HS-27A (cell line): ENCODE measurements around the gene MBNL1.
"Not testable (repeated sequence)": the region's sequence is repeated elsewhere in the genome, so short reads cannot be mapped to it uniquely, and the experiment has no call there.

Source experiments
- DNase-seq: peaks from one replicate; pipeline ENCODE4 v3.0.0-alpha.2; 2012; ENCODE audit warnings: low read depth, missing footprints

The MBNL1 gene

DNA sequence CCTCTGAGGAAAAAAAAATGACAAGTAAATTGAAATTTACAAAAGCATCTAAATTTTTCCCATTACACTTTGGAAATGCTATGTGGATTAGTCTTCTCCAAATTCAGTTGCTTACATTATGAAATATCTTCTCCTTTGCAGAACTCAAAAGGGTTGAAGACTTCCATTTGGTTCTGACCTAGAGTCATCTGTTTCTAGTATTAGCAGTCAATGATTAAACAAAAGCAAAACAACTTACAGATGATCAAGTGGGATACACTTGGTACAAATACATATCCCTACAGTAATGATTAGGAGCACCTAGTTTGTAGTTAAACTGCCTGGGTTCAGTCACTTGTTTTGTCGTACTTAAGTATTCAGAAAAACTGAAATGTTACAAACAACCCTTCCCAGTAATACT is 136.2 kb downstream of the MBNL1 start:
- no peak for DNase-seq

DNA sequence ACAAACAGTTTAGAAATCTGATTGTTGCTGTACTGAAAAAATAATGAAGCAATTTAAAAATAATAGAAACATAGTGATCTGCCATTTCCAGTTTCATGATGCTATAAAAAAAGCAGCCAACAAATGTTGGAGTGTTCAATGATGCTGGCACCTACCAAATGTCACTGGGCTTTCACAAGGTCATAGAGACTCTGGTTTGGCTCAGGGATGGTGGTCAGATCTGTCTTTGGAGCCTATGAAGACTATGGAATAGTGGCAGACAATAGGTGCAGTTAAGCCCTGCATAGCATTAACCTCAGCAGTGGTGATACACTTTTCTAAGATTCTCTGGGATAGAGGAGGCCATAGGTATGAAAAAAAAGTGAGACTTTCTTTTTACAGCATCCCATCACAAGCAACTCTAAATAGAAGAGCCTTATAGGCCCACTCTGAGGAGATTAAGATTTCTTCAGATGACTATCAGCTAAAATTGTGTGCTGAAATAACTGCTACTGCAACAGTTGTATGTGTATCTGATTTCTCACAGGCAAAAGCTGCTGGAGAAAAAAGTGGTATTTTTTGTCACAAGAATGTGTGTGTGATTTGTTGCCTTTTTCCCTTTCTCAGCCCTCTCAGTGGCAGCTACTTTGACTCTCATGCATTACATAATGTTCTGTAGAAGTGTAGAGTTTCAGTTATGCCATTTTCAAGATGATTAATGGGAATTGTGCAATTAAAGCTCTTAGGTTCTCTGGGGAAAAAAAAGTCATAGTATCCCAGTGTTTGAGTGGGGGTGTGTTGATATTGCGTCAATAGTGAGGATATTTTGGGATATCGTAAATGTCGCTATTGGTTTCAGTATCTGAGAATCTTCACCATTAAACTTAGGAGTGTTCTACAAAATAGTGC is 137.4 kb downstream of the MBNL1 start:
- DNase-seq = no peak

DNA sequence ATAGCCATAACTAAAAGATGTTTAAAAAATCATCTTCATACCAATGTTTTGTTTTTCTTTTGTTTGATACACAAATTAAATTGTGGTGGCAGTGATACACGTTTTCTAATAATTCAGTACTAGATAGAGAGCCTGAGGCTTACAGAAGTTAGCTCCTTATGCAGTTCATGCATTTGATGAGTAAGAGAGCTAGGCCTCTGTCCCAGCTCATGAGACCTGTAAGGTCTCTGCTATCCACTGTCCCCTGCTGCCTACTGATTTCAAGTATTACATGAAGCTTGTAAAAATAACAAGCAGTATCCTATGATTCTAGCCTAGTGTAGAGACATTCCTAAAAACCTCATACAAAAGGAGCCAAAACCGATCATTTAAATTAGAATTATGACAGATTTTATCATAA is 144.5 kb downstream of the MBNL1 start:
- no peak for DNase-seq

DNA sequence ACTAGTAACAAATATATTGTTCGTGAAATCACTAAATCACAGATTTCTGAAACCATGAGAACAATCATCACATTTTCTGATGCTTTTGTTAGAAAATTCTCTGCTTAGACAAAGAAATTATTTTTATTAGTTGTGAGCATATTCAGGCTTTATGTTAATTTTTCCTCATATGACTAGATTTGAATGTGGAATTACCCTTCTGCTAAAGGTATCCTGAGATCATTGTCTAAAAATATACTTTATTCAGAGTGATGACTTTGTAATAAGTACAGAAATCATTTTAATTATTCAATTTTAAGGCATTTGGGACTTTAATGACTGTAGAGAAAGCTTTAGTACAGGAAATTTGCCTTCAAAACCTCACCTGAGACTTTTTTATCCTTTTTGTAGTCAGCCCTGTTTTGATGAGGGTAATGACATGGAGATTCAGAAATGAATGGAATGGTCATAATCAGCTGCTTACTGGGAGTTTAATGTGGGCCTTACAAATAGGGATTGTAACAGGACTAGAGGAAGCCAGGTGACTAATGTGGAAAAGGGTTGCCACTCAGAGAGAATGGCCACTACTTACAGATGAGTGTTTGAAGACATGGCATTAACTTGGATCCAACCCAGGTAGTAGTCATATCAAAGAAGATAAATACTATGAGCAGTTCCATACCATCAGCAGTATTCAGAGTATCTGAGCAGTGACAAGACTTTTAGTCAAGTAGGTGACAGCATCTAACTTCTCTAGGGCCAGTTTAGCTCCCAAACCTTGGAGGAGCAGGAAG is 148.3 kb downstream of the MBNL1 start:
- no peak for DNase-seq

DNA sequence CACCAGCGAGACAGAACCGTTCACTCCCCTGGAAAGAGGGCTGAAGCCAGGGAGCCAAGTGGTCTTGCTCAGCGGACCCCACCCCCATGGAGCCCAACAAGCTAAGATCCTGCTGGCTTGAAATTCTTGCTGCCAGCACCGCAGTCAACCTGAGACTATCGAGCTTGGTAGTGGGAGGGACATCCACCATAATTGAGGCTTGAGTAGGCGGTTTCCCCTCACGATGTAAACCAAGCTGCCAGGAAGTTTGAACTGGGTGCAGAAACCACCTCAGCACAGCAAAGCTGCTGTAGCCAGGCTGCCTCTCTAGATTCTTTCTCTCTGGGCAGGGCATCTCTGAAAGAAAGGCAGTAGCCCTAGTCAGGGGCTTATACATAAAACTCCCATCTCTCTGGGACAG is 151.0 kb downstream of the MBNL1 start:
- DNase-seq = no peak

DNA sequence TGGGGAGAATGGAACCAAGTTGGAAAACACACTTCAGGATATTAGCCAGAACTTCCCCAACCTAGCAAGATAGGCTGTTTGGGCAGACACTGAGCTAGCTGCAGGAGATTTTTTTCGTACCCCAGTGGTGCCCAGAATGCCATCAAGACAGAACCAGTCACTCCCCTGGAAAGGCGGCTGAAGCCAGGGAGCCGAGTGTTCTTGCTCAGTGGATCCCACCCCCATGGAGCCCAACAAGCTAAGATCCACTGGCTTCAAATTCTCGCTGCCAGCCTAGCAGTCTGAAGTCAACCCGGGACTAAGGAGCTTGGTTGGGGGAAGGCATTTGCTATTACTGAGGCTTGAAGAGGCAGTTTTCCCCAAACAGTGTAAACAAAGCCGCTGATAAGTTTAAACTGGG is 152.4 kb downstream of the MBNL1 start:
- DNase-seq = no peak

DNA sequence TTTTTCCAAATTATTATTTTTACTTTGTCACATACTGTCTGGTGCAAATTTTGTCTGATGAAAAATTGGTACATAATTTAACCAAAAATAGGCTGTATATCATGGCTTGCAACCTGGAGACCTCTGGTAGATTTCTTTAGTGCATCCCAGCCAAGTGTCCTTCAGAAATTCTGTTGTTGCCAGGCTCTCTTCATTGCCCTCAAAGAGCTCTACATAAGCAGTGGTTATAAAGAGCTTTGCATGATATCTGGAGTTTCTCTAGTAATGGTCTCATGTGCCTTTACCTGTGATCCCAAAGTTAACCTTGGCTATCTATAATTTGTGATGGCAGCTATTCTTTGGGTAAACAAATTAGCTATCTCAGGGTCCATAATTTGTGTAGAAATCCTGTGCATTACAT is 157.7 kb downstream of the MBNL1 start:
- DNase-seq = no peak

DNA sequence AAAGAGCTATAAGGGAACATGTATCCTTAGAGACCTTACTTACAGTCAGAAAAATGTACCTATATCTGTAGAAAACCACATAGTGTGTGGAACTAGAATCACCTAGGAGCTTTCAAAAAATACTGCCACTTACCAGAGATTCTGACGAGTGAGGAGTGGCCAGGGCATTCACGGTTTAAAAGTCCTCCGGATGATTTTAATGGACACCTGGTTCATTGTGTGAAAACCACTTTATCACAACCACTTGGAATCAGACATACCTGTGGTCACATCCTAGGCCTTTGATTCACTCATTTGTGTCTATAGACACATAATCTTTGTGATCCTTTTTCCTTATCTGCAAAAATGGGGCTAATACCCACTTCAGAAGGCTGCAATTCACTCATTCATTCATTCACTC is 159.8 kb downstream of the MBNL1 start:
- no peak for DNase-seq

DNA sequence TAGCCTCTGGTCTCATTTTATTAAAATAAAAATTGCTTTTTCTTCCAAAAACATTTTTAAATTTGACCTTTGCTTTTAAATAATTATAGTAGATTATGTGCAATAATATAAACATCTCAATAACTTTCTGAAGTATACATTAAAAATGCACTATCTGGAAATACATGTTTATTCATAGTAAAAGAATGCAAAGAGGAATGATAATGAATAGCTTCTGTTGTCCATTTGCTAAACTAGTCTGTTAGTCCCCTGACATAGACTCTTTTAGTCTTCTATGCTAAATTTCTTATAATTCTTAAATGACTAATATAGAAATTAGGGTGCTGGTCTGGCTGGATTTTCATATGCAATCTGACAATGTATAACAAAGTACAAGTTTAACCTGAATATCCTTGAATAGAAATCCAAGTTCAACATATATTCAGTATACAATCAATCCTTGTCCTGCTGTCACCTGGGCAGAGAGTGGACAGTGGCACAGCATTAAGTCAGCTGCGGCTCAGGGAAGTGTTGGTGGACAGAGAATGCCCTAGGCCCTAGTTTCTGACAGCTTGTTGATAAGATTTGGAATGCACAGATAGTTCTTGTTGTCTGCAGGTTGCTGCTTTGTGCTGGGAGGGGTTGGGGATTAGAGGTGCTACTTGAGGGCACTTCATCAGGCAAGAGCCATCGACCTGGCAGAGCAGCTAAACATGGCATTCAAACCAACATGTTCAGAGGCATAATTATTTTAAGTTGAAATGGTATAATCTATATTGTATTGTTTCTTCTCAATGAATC is 161.7 kb downstream of the MBNL1 start:
- no peak for DNase-seq

DNA sequence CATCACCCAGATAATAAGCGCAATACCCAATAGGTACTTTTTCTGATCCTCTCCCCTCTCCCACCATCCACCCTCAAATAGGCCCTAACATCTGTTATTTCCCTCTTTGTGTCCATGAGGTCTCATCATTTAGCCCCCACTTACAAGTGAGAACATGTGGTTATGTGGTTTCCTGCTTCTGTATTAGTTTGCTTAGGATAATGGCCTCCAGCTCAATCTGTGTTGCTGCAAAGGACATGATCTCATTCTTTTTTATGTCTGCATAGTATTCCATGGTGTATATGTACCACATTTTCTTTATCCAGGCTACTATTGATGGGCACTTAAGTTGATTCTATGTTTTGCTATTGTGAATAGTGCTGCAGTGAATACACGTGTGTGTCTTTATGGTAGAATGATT is 165.4 kb downstream of the MBNL1 start:
- DNase-seq = no peak

DNA sequence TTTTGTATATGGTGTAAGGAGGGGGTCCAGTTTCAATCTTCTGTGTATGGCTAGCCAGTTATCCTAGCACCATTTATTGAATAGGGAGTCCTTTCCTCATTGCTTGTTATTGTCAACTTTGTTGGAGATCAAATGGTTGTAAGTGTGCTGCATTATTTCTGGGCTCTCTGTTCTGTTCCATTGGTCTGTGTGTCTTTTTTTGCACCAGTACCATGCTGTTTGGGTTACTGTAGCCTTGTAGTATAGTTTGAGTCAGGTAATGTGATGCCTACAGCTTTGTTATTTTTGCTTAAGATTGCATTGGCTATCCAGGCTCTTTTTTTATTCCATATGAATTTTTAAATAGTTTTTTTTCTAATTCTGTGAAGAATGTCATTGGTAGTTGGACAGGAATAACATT is 166.5 kb downstream of the MBNL1 start:
- not testable (repeated sequence) for DNase-seq

DNA sequence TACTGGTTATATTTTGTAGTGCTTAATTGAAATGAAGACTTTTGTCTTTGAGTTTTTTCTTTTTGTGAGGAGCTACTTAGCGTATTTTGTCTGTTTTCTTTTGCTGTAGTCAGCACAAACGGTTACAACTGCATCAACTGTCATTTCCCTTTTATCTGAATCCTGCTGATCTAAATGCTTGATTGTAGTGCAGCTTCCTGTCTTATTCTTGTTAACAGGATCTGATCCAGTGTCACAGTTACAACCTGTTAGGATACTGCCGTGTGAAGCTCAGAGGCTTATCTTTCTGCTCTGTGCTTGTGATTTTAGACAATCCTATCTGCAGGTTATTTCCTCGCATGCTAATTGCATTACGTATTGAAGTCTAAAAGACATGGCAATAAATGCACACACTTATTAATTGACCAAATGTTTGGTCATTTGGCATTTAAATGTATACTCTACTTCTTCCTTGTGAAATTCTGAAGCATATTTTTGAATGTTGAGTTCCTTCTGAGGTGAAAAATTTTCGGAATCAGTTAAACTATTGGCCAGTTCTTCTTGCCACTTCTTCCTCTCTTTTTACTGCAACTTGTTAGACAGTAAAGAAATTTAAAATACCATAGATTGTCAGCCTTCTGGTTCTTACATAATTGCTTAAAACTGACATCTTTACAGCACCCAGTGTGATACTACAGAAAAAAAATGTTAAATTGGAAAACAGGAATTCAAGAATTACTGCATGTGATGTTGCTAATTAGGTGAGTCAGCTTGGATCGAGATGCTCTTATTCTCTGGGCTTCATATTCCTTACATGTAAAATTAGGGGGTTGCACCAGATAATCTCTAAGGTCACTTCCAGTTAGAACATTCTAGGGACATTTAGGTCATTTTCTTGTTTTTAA is 168.2 kb downstream of the MBNL1 start:
- no peak for DNase-seq

DNA sequence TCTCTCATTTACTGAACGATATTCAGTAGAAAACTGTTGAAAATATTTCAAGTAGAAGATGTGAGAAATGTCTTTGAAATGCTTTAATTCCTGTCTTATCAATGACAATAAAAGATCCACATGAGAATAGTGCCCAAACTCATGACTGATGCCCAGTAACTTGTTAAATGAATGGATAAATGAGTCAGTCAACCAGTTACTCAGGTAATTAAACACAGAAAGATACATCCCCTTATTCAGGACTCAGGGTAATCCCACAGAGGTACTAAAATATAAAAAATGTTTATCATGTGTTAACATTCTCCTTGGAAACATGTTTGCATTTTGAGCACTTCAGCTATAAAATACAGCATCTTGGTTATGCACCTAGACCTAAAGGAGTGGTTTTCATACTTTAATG is 169.5 kb downstream of the MBNL1 start:
- DNase-seq = no peak

DNA sequence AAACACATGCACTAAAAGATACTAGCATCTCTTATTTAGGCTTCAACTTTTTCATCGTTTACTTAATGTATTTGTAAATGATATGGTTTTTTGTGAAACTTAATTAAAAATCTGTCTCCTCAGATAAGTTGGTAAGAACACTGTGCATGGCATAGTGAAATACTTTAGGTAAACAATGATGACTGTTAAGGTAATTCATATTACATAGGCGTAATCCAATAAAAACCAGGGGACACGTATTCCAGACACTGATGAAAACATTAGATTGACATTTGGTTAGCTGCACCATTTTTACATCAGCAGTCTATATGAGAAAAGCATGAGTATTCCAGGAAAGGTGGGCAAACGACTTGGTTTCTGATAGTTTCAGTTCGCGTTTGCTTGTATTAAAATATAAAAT is 170.0 kb downstream of the MBNL1 start:
- no peak for DNase-seq

DNA sequence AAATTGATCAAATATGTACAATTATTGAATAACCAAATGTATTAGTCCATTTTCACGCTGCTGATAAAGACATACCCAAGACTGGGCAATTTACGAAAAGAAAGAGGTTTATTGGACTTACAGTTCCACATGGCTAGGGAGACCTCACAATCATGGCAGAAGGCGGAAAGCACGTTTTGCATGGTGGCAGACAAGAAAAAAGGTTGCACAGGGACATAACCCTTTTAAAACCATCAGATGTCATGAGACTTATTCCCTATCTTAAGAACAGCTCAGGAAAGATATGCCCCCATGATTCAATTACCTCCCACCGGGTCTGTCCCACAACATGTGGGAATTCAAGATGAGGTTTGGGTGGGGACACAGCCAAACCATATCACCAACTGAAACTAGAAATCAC is 171.5 kb downstream of the MBNL1 start:
- not testable (repeated sequence) for DNase-seq

DNA sequence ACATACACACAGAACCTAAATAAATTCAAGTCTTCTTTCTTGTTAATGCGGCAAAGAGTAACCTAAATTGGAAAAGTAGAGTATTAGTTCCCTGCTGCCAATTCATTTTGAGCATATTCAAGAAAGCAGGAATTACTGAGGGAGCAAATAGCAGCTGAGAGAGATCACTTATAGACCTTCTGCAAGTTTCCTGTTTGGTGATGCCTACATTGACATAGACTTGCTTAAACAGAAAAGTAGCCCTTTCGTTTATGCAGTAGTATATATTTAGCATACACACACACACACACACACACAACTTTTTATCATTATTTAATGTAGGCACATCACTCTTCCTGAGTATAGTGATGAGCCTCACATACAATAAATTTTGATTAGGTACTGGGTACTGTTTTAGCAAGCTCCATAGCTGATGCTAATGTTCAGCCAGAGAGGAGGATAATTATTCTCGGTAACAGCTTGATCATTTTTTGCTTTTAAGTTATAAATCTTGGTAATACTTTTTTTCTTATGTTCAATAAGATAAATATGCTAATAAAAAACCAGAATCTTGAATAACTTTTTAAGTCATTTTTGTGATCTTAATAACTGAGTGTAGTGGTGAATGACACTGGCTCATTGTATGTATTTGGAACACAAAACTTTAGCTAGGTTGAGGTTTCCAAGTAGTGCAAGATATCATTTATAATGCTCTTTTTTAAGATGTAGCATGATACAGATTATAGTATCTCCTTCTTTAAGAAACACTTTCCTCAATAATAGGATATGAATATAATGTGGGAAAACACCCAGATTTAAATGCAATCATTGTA is 174.7 kb downstream of the MBNL1 start:
- DNase-seq = no peak

DNA sequence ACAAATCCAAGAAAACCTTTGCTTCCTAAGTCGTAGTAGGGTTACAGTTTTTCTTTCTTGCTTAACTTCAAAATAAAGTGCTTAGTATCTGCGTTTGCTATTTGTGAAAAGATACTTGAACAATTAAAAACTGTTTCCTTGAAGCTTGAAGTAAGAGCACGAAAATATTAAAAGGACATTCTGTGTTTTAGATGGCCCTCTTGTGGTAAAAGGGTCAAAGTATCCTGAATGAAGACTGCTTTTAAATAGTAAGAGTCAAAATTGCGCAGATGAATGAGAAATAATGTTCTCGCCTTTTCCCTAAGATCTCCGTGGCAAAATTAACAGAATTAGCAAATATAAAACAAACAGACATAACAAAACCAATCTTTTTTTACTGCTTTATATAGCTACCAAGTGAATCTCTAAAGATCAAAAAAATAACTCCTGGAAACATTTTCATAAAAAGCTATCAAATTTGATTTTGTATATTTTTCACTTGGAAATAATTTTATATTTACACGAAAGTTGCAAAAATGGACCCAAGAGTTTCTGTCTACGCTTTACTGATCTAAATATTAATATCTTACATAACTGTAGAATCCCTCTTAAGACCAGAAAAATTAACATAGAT is 175.4 kb downstream of the MBNL1 start:
- DNase-seq = no peak

DNA sequence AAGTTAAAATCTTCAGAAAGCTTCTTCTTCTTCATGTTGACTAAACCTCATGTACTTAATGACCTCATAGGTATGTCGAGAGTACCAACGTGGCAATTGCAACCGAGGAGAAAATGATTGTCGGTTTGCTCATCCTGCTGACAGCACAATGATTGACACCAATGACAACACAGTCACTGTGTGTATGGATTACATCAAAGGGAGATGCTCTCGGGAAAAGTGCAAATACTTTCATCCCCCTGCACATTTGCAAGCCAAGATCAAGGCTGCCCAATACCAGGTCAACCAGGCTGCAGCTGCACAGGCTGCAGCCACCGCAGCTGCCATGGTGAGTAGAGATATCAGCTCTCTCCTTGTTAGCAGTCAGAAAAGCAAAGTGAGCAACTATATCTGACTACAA is 176.5 kb downstream of the MBNL1 start:
- no peak for DNase-seq

DNA sequence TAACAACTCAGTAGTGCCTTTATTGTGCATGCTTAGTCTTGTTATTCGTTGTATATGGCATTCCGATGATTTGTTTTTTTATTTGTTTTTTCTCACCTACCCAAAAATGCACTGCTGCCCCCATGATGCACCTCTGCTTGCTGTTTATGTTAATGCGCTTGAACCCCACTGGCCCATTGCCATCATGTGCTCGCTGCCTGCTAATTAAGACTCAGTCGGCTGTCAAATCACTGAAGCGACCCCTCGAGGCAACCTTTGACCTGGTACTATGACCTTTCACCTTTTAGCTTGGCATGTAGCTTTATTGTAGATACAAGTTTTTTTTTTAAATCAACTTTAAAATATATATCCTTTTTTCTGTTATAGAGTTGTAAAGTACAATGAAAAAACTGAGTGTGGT is 177.8 kb downstream of the MBNL1 start:
- DNase-seq = no peak

DNA sequence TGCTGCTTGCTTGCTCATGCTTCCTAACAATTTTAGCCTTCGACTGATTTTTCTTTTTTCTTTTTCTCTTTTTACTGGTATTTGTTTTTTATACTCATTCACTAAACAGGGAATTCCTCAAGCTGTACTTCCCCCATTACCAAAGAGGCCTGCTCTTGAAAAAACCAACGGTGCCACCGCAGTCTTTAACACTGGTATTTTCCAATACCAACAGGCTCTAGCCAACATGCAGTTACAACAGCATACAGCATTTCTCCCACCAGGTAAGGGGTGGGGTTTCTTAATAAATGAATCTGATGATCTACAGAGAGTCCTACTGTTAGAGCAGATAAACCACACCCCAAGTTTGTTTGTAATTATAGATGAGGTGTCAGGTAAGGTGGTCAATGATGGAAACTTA is 178.8 kb downstream of the MBNL1 start:
- DNase-seq = no peak
